WERI-Rb-1 (cell line): ENCODE data around the gene CCNC.

Experiments used
- DNase-seq: peaks from one replicate; pipeline ENCODE4 v3.0.0-alpha.2; 2020
- H3K27ac ChIP-seq: fragments of 250-450 bp; sonication (Bioruptor Pico); 2 replicates; pipeline ENCODE4 v1.5.1; 2020; ENCODE audit warnings: mild to moderate bottlenecking, moderate library complexity
- H3K27me3 ChIP-seq: fragments of 250-450 bp; sonication (Bioruptor Pico); 2 replicates; pipeline ENCODE4 v1.5.1; 2021; ENCODE audit warnings: mild to moderate bottlenecking, low read depth, moderate library complexity; ENCODE audit not compliant: insufficient read depth, severe bottlenecking
- H3K36me3 ChIP-seq: fragments of 250-450 bp; sonication (Bioruptor Pico); 2 replicates; pipeline ENCODE4 v1.5.1; 2020; ENCODE audit warnings: mild to moderate bottlenecking, moderate library complexity
- H3K4me3 ChIP-seq: 2 replicates; pipeline ENCODE4 v1.5.1; 2011; ENCODE audit warnings: low read depth, mild to moderate bottlenecking, control low read depth, low read length
- H3K9me3 ChIP-seq: fragments of 250-450 bp; sonication (Bioruptor Pico); 2 replicates; pipeline ENCODE4 v1.5.1; 2021; ENCODE audit warnings: mild to moderate bottlenecking, moderate library complexity; ENCODE audit not compliant: severe bottlenecking
- CTCF ChIP-seq: IDR thresholded peaks from 2 replicates; pipeline ENCODE4 v1.5.1; 2011; ENCODE audit warnings: low read depth, mild to moderate bottlenecking, control low read depth, inconsistent platforms, low read length

CCNC gene

GRCh38 chr6:99559057-99559456 lies 9.4 kb downstream of the CCNC start:
- peaks cover 54% of the 10 kb centered on the region for H3K36me3 ChIP-seq

GRCh38 chr6:99553888-99554287 lies 14.6 kb downstream of the CCNC start:
- Histone ChIP-seq H3K27me3 (no peaks in the 10 kb centered on the region), H3K9me3 (no peaks in the 10 kb centered on the region), H3K36me3 (peaks cover 39% of the 10 kb centered on the region), H3K4me3 (no peak overlapping the region), H3K27ac (no peak overlapping the region)
- no peak for DNase-seq
- no peak for TF ChIP-seq CTCF

More at GRCh38 chr6:99559057-99559456, 9.4 kb downstream of the CCNC start:
- Histone ChIP-seq H3K9me3 (no peaks in the 10 kb centered on the region), H3K4me3 (no peak overlapping the region), H3K27ac (no peak overlapping the region), H3K27me3 (no peaks in the 10 kb centered on the region)
- no peak for TF ChIP-seq CTCF
- no peak for DNase-seq

- peaks cover 35% of the 10 kb centered on the region for H3K36me3 ChIP-seq
Observed at GRCh38 chr6:99550046-99550748, 18.3 kb downstream of the CCNC start.

GRCh38 chr6:99548706-99549105 lies 19.8 kb downstream of the CCNC start:
- Histone ChIP-seq H3K27me3 (no peaks in the 10 kb centered on the region), H3K36me3 (peaks cover 40% of the 10 kb centered on the region), H3K27ac (no peak overlapping the region), H3K9me3 (no peaks in the 10 kb centered on the region), H3K4me3 (no peak overlapping the region)
- no peak for TF ChIP-seq CTCF
- DNase-seq = no peak

More at GRCh38 chr6:99550046-99550748, 18.3 kb downstream of the CCNC start:
- Histone ChIP-seq H3K27me3 (no peaks in the 10 kb centered on the region), H3K4me3 (no peak overlapping the region), H3K27ac (no peak overlapping the region), H3K9me3 (no peaks in the 10 kb centered on the region)
- no peak for TF ChIP-seq CTCF
- no peak for DNase-seq

GRCh38 chr6:99547526-99547925 lies 20.9 kb downstream of the CCNC start:
- peaks cover 46% of the 10 kb centered on the region for H3K36me3 ChIP-seq
- no peaks in the 10 kb centered on the region for H3K9me3 ChIP-seq
- H3K4me3 ChIP-seq = no peak overlapping the region
- H3K27me3 ChIP-seq = no peaks in the 10 kb centered on the region
- H3K27ac ChIP-seq = no peak overlapping the region
- DNase-seq = no peak
- no peak for TF ChIP-seq CTCF

- no peaks in the 10 kb centered on the region for H3K9me3 ChIP-seq
- H3K36me3 ChIP-seq = peaks cover 48% of the 10 kb centered on the region
- DNase-seq = no peak
- no peak overlapping the region for H3K4me3 ChIP-seq
- H3K27ac ChIP-seq = no peak overlapping the region
- no peak for TF ChIP-seq CTCF
- no peaks in the 10 kb centered on the region for H3K27me3 ChIP-seq
Observed at GRCh38 chr6:99545442-99545841, 23.0 kb downstream of the CCNC start.
